H9 (cell line): ENCODE measurements around the gene NECAP2. TPM values are rescaled to one million over a fixed set of nuclear protein-coding genes. Genes with fewer than 3 reads are reported as not detected.

Experiments used
- DNase-seq: peaks from one replicate; pipeline ENCODE4 v3.0.0-alpha.2; 2017
- H2AFZ ChIP-seq: one replicate; pipeline ENCODE4 v1.6.1; 2013; ENCODE audit warnings: mild to moderate bottlenecking, low read length, control low read depth, moderate library complexity
- H2AK5ac ChIP-seq: 2 replicates; pipeline ENCODE4 v1.6.1; 2013; ENCODE audit warnings: low read length, control low read depth, mixed read lengths; ENCODE audit not compliant: insufficient read length
- H2BK120ac ChIP-seq: one replicate; pipeline ENCODE4 v1.6.1; 2013; ENCODE audit warnings: low read depth, mild to moderate bottlenecking, low read length, control low read depth, inconsistent platforms; ENCODE audit not compliant: poor library complexity, severe bottlenecking
- H2BK12ac ChIP-seq: 2 replicates; pipeline ENCODE4 v1.6.1; 2013; ENCODE audit warnings: low read length, control low read depth, mixed read lengths, low read depth; ENCODE audit not compliant: insufficient read length
- H2BK15ac ChIP-seq: 2 replicates; pipeline ENCODE4 v1.6.1; 2013; ENCODE audit warnings: low read depth, low read length, control low read depth
- H2BK20ac ChIP-seq: one replicate; pipeline ENCODE4 v1.6.1; 2013; ENCODE audit warnings: low read depth, mild to moderate bottlenecking, low read length, control low read depth, inconsistent platforms; ENCODE audit not compliant: poor library complexity, severe bottlenecking
- H2BK5ac ChIP-seq: 2 replicates; pipeline ENCODE4 v1.6.1; 2013; ENCODE audit warnings: low read length, control low read depth, mixed read lengths; ENCODE audit not compliant: insufficient read length
- H3K14ac ChIP-seq: 2 replicates; pipeline ENCODE4 v1.6.1; 2013; ENCODE audit warnings: low read length, control low read depth; ENCODE audit not compliant: insufficient read depth
- H3K18ac ChIP-seq: 2 replicates; pipeline ENCODE4 v1.6.1; 2013; ENCODE audit warnings: low read depth, mild to moderate bottlenecking, mixed read lengths, low read length, control low read depth; ENCODE audit not compliant: insufficient read length
- H3K23ac ChIP-seq: 2 replicates; pipeline ENCODE4 v1.6.1; 2013; ENCODE audit warnings: low read length, control low read depth, mixed read lengths, low read depth; ENCODE audit not compliant: insufficient read length
- H3K23me2 ChIP-seq: 2 replicates; pipeline ENCODE4 v1.6.1; 2013; ENCODE audit warnings: low read depth, mild to moderate bottlenecking, mixed read lengths, low read length, control low read depth; ENCODE audit not compliant: insufficient read length, poor library complexity, severe bottlenecking
- H3K27ac ChIP-seq: 2 replicates; pipeline ENCODE4 v1.5.1; 2013; ENCODE audit warnings: low read length, control low read depth, mixed read lengths, low read depth; ENCODE audit not compliant: insufficient read length
- H3K27me3 ChIP-seq: 2 replicates; pipeline ENCODE4 v1.6.1; 2013; ENCODE audit warnings: low read length, control low read depth, inconsistent platforms; ENCODE audit not compliant: insufficient read depth
- H3K4ac ChIP-seq: 2 replicates; pipeline ENCODE4 v1.6.1; 2013; ENCODE audit warnings: low read depth, mild to moderate bottlenecking, control low read depth, inconsistent platforms, low read length, moderate library complexity
- H3K4me1 ChIP-seq: 2 replicates; pipeline ENCODE4 v1.6.1; 2013; ENCODE audit warnings: low read length, control low read depth, inconsistent platforms; ENCODE audit not compliant: insufficient read depth
- H3K4me2 ChIP-seq: 2 replicates; pipeline ENCODE4 v1.6.1; 2013; ENCODE audit warnings: low read length, control low read depth, mixed read lengths; ENCODE audit not compliant: insufficient read length, insufficient read depth
- H3K56ac ChIP-seq: 2 replicates; pipeline ENCODE4 v1.6.1; 2013; ENCODE audit warnings: low read depth, mild to moderate bottlenecking, mixed read lengths, low read length, control low read depth; ENCODE audit not compliant: insufficient read length
- H3K79me1 ChIP-seq: 2 replicates; pipeline ENCODE4 v1.6.1; 2013; ENCODE audit warnings: low read depth, mild to moderate bottlenecking, moderate library complexity, low read length, control low read depth, inconsistent platforms; ENCODE audit not compliant: insufficient read depth, poor library complexity, severe bottlenecking
- H3K79me2 ChIP-seq: 2 replicates; pipeline ENCODE4 v1.6.1; 2013; ENCODE audit warnings: low read length, control low read depth, inconsistent platforms; ENCODE audit not compliant: insufficient read depth
- H3K9ac ChIP-seq: 2 replicates; pipeline ENCODE4 v1.6.1; 2013; ENCODE audit warnings: low read length, control low read depth, mixed read lengths; ENCODE audit not compliant: insufficient read length; ENCODE audit errors: extremely low read depth
- H3K9me3 ChIP-seq: one replicate; pipeline ENCODE4 v1.6.1; 2013; ENCODE audit warnings: low read depth, low read length, inconsistent platforms; ENCODE audit not compliant: control insufficient read depth
- H3T11ph ChIP-seq: one replicate; pipeline ENCODE4 v1.6.1; 2013; ENCODE audit warnings: mild to moderate bottlenecking, low read length, control low read depth, inconsistent platforms
- H4K20me1 ChIP-seq: one replicate; pipeline ENCODE4 v1.6.1; 2013; ENCODE audit not compliant: control insufficient read depth, insufficient read length, insufficient read depth
- H4K5ac ChIP-seq: 2 replicates; pipeline ENCODE4 v1.6.1; 2013; ENCODE audit warnings: low read depth, mild to moderate bottlenecking, mixed read lengths, low read length, control low read depth; ENCODE audit not compliant: insufficient read length
- H4K8ac ChIP-seq: replicated peaks from 2 replicates; pipeline ENCODE4 v1.6.1; 2013; ENCODE audit warnings: low read length, control low read depth, mixed read lengths, low read depth; ENCODE audit not compliant: insufficient read length
- H4K91ac ChIP-seq: 2 replicates; pipeline ENCODE4 v1.6.1; 2013; ENCODE audit warnings: low read depth, mild to moderate bottlenecking, moderate library complexity, mixed read lengths, low read length, control low read depth; ENCODE audit not compliant: insufficient read length
- H3K27ac Mint-ChIP-seq, 3 experiments: 2 replicates in 2 of 3; 3 replicates in 1 of 3; pipeline ENCODE4 v1.8.0; 2020 to 2021; ENCODE audit warnings: mixed read lengths in 3 of 3, mild to moderate bottlenecking in 1 of 3, moderate library complexity in 1 of 3
- H3K27me3 Mint-ChIP-seq: 2 replicates; pipeline ENCODE4 v1.8.0; 2021; ENCODE audit warnings: low read depth, mild to moderate bottlenecking, moderate library complexity, mixed read lengths
- H3K36me3 Mint-ChIP-seq, 3 experiments: 2 replicates in 2 of 3; 3 replicates in 1 of 3; pipeline ENCODE4 v1.8.0; 2020 to 2021; ENCODE audit warnings: low read depth in 3 of 3, mixed read lengths in 3 of 3; ENCODE audit not compliant: insufficient read depth in 1 of 3
- H3K4me1 Mint-ChIP-seq, 2 experiments: 2 replicates each; pipeline ENCODE4 v1.8.0; 2020; ENCODE audit warnings: mixed read lengths in 2 of 2
- H3K4me3 Mint-ChIP-seq, 2 experiments: 2 replicates in 1 of 2; 3 replicates in 1 of 2; pipeline ENCODE4 v1.8.0; 2020 to 2021; ENCODE audit warnings: mild to moderate bottlenecking in 2 of 2, mixed read lengths in 2 of 2, moderate library complexity in 1 of 2
- H3K9me3 Mint-ChIP-seq, 2 experiments: 2 replicates in 1 of 2; 3 replicates in 1 of 2; pipeline ENCODE4 v1.8.0; 2020; ENCODE audit warnings: mild to moderate bottlenecking in 2 of 2, mixed read lengths in 2 of 2, moderate library complexity in 1 of 2
- CTCF ChIP-seq: fragments of 200-600 bp; sonication (generic); conservative IDR thresholded peaks from 3 replicates; pipeline ENCODE4 v1.8.0; 2021; ENCODE audit warnings: antibody characterized with exemption, mild to moderate bottlenecking
- WGBS: extraction: QIAGEN DNeasy Blood & Tissue Kit; methylation state at CpG from one replicate; pipeline ENCODE4 v1.1.7; 2013; ENCODE audit warnings: missing lambda C conversion rate, low lambda C conversion rate, mixed read lengths; ENCODE audit not compliant: insufficient read length; ENCODE audit errors: extremely low coverage; 5-methylcytosine and 5-hydroxymethylcytosine counted together
- total RNA-seq: library from RNA; stranded (reverse); gene quantifications from 2 replicates; pipeline ENCODE4 v1.2.1, GENCODE V29; 2021

The NECAP2 gene
- total RNA-seq, 1 experiment from 2014 or later = 33.2 TPM

GRCh38 chr1:16442941-16443340 is 2.4 kb downstream of the NECAP2 start:
- Histone ChIP-seq H3K4ac (no peak overlapping the region), H3K79me1 (no peaks in the 10 kb centered on the region), H4K91ac (no peak overlapping the region), H3T11ph (no peak overlapping the region), H3K4me1 (no peaks in the 10 kb centered on the region), H3K4me2 (no peak overlapping the region), H4K20me1 (no peaks in the 10 kb centered on the region), H3K27ac (no peak overlapping the region), H2BK20ac (no peak overlapping the region), H3K9me3 (no peaks in the 10 kb centered on the region), H3K18ac (no peak overlapping the region), H3K14ac (no peak overlapping the region), H2BK120ac (no peak overlapping the region), H3K23me2 (peaks cover 6% of the 10 kb centered on the region), H2BK15ac (no peak overlapping the region), H3K79me2 (peaks cover 2% of the 10 kb centered on the region), H3K9ac (no peak overlapping the region), H3K23ac (no peak overlapping the region), H2BK12ac (no peak overlapping the region), H4K8ac (no peak overlapping the region), H3K56ac (no peak overlapping the region), H4K5ac (no peak overlapping the region), H3K27me3 (no peaks in the 10 kb centered on the region), H2AK5ac (no peak overlapping the region), H2AFZ (no peak overlapping the region), H2BK5ac (no peak overlapping the region)
- no peak overlapping the region; a peak in 1 of 7 replicates for H3K27ac Mint-ChIP-seq
- peaks cover 10% of the 10 kb centered on the region for H3K27me3 Mint-ChIP-seq
- no CpG with 5 or more reads among the region's 2 CpGs for WGBS
- no peak for TF ChIP-seq CTCF
- no peak for DNase-seq
- no peaks in the 10 kb centered on the region for H3K9me3 Mint-ChIP-seq
- peaks cover 5 to 10% of the 10 kb centered on the region in 2 experiments for H3K4me1 Mint-ChIP-seq
- peaks cover 9 to 31% (median 26%) of the 10 kb centered on the region in 3 experiments; a peak in 6 of 7 replicates for H3K36me3 Mint-ChIP-seq
- H3K4me3 Mint-ChIP-seq = peak overlapping the region in 1 of 2 experiments; percentile 46; a peak in 2 of 5 replicates
